GM18861 (cell line): ENCODE data around the gene CCDC33.
"Not testable (repeated sequence)": the region's sequence is repeated elsewhere in the genome, so short reads cannot be mapped to it uniquely, and the experiment has no call there.

Experiments
- ATAC-seq: cut with Tn5 transposase; IDR thresholded peaks from one replicate; pipeline ENCODE4 v1.9.1; 2021; ENCODE audit not compliant: unreplicated experiment

Gene CCDC33

GRCh38 chr15:74333093-74333492, 97.0 kb downstream of the CCDC33 start:
- no peak for ATAC-seq

- ATAC-seq, result no peak
These were observed 97.5 kb downstream of the CCDC33 start for GRCh38 chr15:74333662-74334061.

GRCh38 chr15:74334127-74334526, 98.0 kb downstream of the CCDC33 start:
- ATAC-seq, result no peak

GRCh38 chr15:74335396-74335795, 99.3 kb downstream of the CCDC33 start:
- no peak for ATAC-seq

- ATAC-seq, result no peak
These were observed 100.2 kb downstream of the CCDC33 start for GRCh38 chr15:74336061-74337005.

GRCh38 chr15:74337146-74337545, 101.0 kb downstream of the CCDC33 start:
- no peak for ATAC-seq

- ATAC-seq, result no peak
These were observed 101.6 kb downstream of the CCDC33 start for GRCh38 chr15:74337607-74338211.

- no peak for ATAC-seq
These were observed 102.5 kb downstream of the CCDC33 start for GRCh38 chr15:74338676-74339075.

- no peak for ATAC-seq
These were observed 103.2 kb downstream of the CCDC33 start for GRCh38 chr15:74339371-74339770.

GRCh38 chr15:74340150-74340549, 104.0 kb downstream of the CCDC33 start:
- ATAC-seq, result no peak

GRCh38 chr15:74343127-74343796, 107.1 kb downstream of the CCDC33 start:
- ATAC-seq, result no peak

GRCh38 chr15:74343797-74344127, 107.6 kb downstream of the CCDC33 start:
- no peak for ATAC-seq

GRCh38 chr15:74345051-74345450, 108.9 kb downstream of the CCDC33 start:
- no peak for ATAC-seq

GRCh38 chr15:74347757-74348250, 111.7 kb downstream of the CCDC33 start:
- no peak for ATAC-seq

- ATAC-seq, result no peak
These were observed 113.2 kb downstream of the CCDC33 start for GRCh38 chr15:74349241-74349778.

GRCh38 chr15:74350295-74351275, 114.5 kb downstream of the CCDC33 start:
- no peak for ATAC-seq

GRCh38 chr15:74351670-74352069, 115.5 kb downstream of the CCDC33 start:
- ATAC-seq, result no peak

GRCh38 chr15:74352393-74352910, 116.3 kb downstream of the CCDC33 start:
- ATAC-seq, result no peak

GRCh38 chr15:74353992-74354391, 117.9 kb downstream of the CCDC33 start:
- ATAC-seq, result not testable (repeated sequence)

- not testable (repeated sequence) for ATAC-seq
These were observed 119.9 kb downstream of the CCDC33 start for GRCh38 chr15:74356050-74356449.
